MCF 10A (cell line): ENCODE data around the gene HLCS. TPM values are rescaled to one million over a fixed set of nuclear protein-coding genes. Genes with fewer than 3 reads are reported as not detected.

ENCODE experiments used
- BruUV-seq: library from RNA; stranded (reverse); fragments of 400-500 nt; replicated peaks from 2 replicates; lab custom pipeline; 2021; lab: Mats Ljungman, UMichigan
- CTCF ChIA-PET: fragments of 300-600 bp; sonication (Branson Sonifier 250); formaldehyde crosslinking; extraction: SDS; loops from one replicate; lab custom pipeline; 2021; ENCODE audit warnings: antibody characterized with exemption, inconsistent platforms; lab: Yijun Ruan, JAX
- POLR2A ChIA-PET: fragments of 300-600, 350-650 bp; sonication (Branson Sonifier 250); formaldehyde crosslinking; extraction: SDS; loops from one replicate; lab custom pipeline; 2020; ENCODE audit warnings: antibody characterized with exemption, inconsistent platforms; lab: Yijun Ruan, JAX
- DNase-seq: peaks from one replicate; pipeline ENCODE4 v3.0.0-alpha.2; 2018; ENCODE audit not compliant: unreplicated experiment
- H3K27ac Mint-ChIP-seq: one replicate; pipeline ENCODE4 v1.8.0; 2022; ENCODE audit warnings: mild to moderate bottlenecking, low read depth, mixed read lengths; ENCODE audit not compliant: unreplicated experiment
- H3K27me3 Mint-ChIP-seq: one replicate; pipeline ENCODE4 v1.8.0; 2022; ENCODE audit warnings: mixed read lengths; ENCODE audit not compliant: insufficient read depth, unreplicated experiment
- H3K36me3 Mint-ChIP-seq: one replicate; pipeline ENCODE4 v1.8.0; 2022; ENCODE audit warnings: mild to moderate bottlenecking, moderate library complexity, mixed read lengths; ENCODE audit not compliant: insufficient read depth, unreplicated experiment
- H3K4me1 Mint-ChIP-seq: one replicate; pipeline ENCODE4 v1.8.0; 2022; ENCODE audit warnings: mixed read lengths; ENCODE audit not compliant: insufficient read depth, unreplicated experiment
- H3K4me3 Mint-ChIP-seq: one replicate; pipeline ENCODE4 v1.8.0; 2022; ENCODE audit warnings: mild to moderate bottlenecking, moderate library complexity, mixed read lengths; ENCODE audit not compliant: unreplicated experiment
- H3K9me3 Mint-ChIP-seq: one replicate; pipeline ENCODE4 v1.8.0; 2022; ENCODE audit warnings: mixed read lengths; ENCODE audit not compliant: unreplicated experiment
- intact Hi-C: fragments of 100-400 bp; cut with micrococcal nuclease; formaldehyde crosslinking; loops from 2 replicates; pipeline ENCODE4 v1.14.1; 2022
- total RNA-seq: library from RNA; stranded (reverse); gene quantifications from 2 replicates; pipeline ENCODE4 v1.2.3, GENCODE V29; 2022
- TF ChIP-seq, protein P1 (sequence below): fragments of 200-600 bp; IDR thresholded peaks from one replicate; pipeline ENCODE4 v1.8.0; 2022; ENCODE audit warnings: antibody characterized with exemption, mild to moderate bottlenecking; ENCODE audit not compliant: unreplicated experiment

HLCS gene
- total RNA-seq, 1 experiment from 2014 or later: 46.1 TPM

DNA sequence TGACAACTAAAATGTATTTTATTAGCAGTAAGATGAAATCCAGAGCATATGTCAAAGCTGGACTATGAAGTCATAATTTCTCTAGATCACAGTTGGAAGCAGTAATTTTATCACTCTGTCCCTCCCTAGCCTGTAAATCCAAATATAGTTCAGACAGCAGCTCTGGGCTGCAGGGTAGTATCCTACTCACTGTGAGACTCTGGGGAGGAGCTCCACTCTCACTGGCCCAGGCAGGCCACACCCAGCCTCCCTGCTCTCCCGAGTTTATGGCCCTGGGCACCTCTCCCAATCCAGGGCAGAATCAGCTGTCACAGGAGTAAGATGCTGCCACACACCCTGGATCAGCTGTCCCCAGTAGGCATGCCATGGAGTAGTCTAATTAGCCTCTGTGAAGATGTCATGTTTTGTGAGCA, 131.1 kb downstream of the HLCS start:
- TF ChIP-seq, protein P1, sequence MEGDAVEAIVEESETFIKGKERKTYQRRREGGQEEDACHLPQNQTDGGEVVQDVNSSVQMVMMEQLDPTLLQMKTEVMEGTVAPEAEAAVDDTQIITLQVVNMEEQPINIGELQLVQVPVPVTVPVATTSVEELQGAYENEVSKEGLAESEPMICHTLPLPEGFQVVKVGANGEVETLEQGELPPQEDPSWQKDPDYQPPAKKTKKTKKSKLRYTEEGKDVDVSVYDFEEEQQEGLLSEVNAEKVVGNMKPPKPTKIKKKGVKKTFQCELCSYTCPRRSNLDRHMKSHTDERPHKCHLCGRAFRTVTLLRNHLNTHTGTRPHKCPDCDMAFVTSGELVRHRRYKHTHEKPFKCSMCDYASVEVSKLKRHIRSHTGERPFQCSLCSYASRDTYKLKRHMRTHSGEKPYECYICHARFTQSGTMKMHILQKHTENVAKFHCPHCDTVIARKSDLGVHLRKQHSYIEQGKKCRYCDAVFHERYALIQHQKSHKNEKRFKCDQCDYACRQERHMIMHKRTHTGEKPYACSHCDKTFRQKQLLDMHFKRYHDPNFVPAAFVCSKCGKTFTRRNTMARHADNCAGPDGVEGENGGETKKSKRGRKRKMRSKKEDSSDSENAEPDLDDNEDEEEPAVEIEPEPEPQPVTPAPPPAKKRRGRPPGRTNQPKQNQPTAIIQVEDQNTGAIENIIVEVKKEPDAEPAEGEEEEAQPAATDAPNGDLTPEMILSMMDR: no peak
- Mint-ChIP-seq H3K9me3 (no peaks in the 10 kb centered on the region), H3K27me3 (no peaks in the 10 kb centered on the region), H3K27ac (no peak overlapping the region), H3K36me3 (peaks cover 6% of the 10 kb centered on the region), H3K4me3 (no peak overlapping the region), H3K4me1 (peaks cover 11% of the 10 kb centered on the region)
- ChIA-PET CTCF (interaction anchor here (0.6 kb wide), 1 partner anchor 135 kb away, joined by 4 read pairs; no protein-coding TSS in a partner anchor), POLR2A (interaction anchor here (0.6 kb wide), 1 partner anchor 538 kb away, joined by 3 read pairs; no protein-coding TSS in a partner anchor)
- no TSS peak for BruUV-seq
- no peak for DNase-seq
- intact Hi-C loops: no loop called here

DNA sequence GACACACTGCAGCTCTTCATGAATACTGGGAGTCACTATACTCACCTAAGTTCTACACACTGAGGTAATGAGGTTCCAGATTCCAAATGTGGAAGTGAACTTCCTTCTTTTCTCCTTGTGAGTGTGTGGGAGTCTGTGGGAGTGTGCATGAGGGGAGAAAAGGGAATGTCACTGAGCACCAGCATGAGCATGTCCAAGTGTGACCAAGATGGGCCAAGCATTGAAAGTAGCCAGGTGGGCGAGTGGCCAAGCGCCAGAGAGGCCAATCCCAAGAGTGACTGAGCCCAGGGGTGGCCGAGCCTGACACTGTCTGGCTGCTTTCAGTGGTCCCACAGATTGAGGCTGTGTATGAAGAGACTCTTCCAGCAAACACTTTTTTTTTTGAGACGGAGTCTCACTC, 132.3 kb downstream of the HLCS start:
- Mint-ChIP-seq H3K27ac (no peak overlapping the region), H3K9me3 (no peaks in the 10 kb centered on the region), H3K27me3 (no peaks in the 10 kb centered on the region), H3K4me3 (no peak overlapping the region), H3K4me1 (peaks cover 8% of the 10 kb centered on the region), H3K36me3 (peaks cover 6% of the 10 kb centered on the region)
- BruUV-seq: no TSS peak
- ChIA-PET POLR2A (no interaction called here), CTCF (no interaction called here)
- intact Hi-C loops: no loop called here
- TF ChIP-seq, protein P1: no peak
- no peak for DNase-seq

DNA sequence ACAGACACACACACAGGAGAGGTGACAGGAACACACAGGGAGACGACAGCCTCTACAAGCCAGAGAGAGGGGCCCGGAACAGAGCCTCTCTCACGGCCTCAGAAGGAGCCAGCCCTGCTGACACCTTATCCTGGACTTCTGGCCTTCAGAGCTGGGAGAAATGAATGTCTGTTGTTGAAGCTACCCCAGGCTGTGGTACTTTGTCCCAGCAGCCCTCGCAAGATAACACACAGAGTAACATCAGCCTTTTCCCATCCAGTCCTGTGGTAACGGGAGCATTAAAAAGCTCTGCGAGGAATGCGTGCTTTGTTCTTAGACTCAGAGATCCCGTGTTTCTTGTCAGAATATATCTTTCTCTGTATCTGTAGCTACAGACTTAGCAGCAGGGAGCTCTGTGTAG, 136.4 kb downstream of the HLCS start:
- intact Hi-C loops: no loop called here
- ChIA-PET CTCF (no interaction called here), POLR2A (no interaction called here)
- peaks cover 6% of the 10 kb centered on the region for H3K4me1 Mint-ChIP-seq
- TF ChIP-seq, protein P1: no peak
- H3K9me3 Mint-ChIP-seq: no peaks in the 10 kb centered on the region
- no TSS peak for BruUV-seq
- no peaks in the 10 kb centered on the region for H3K27me3 Mint-ChIP-seq
- peak overlapping the region; percentile 46 for H3K27ac Mint-ChIP-seq
- no peak overlapping the region for H3K4me3 Mint-ChIP-seq
- DNase-seq: no peak
- H3K36me3 Mint-ChIP-seq: peaks cover 6% of the 10 kb centered on the region

DNA sequence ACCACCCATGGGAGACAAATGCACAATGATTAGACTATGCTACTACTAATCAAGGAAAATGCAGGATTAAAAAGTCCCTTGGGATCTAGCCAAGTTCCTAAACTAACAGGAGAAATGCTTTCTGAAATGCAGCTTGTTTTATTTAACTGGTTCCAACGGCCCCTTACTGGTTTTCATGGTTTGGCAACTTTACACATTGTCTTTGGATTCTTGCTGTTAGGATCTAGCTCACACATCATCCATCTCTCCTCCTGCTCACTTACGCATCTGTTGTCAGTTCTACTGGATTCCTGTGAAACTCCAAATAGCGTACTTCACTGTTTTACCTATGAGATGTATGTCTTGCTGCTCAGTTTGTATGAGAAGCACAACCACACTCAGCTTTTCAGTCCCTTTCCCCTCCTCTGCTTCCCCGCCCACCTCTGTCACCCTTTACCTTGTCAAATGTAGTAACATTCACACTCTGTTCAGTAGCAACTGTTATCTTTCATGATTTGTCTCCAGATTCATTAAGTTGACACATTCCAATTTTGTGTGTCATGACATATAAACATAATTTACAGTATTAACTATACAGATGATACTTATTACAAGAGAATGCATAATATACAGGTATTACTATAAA, 137.5 kb downstream of the HLCS start:
- CTCF ChIA-PET: interaction anchor here (0.8 kb wide), 1 partner anchor 198 kb away, joined by 3 read pairs; no protein-coding TSS in a partner anchor
- Mint-ChIP-seq H3K36me3 (peaks cover 11% of the 10 kb centered on the region), H3K4me1 (peaks cover 6% of the 10 kb centered on the region), H3K27me3 (no peaks in the 10 kb centered on the region), H3K9me3 (no peaks in the 10 kb centered on the region), H3K27ac (peak overlapping the region; percentile 46), H3K4me3 (no peak overlapping the region)
- POLR2A ChIA-PET: no interaction called here
- no peak for DNase-seq
- TF ChIP-seq, protein P1: no peak
- intact Hi-C loops: no loop called here
- no TSS peak for BruUV-seq
